Stimulated activated CD4-positive, alpha-beta T cell treated with anti-CD3 and anti-CD28 coated beads, Interleukin-4, amount 100 ng/mL, for 48 hours (primary cell): ENCODE measurements around the gene FEZ2.

Experiments
- DNase-seq, 2 donors: peaks; one replicate each; pipeline ENCODE4 v3.0.0-alpha.2; 2020; ENCODE audit warnings: low read depth in 2 of 2

The FEZ2 gene

DNA sequence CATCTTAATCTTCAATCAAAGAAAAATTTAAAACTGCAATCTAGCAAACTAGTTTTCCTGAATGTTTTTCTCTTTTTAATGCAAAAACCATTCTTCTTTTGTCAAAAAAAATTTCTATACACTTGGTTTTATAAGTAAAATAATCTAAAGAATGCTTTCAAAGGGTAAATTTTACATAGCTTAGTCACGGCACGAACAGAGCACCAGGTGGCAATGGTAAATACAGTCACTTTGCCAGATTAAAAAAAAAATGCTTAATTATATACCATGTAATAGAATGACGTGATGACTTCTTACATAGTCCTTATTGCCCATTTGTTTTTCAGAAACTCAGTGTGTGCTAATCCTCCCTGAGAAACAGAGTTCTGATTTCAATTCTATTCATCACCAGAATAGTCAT lies 10.4 kb downstream of the FEZ2 start:
- DNase-seq, result no peak

DNA sequence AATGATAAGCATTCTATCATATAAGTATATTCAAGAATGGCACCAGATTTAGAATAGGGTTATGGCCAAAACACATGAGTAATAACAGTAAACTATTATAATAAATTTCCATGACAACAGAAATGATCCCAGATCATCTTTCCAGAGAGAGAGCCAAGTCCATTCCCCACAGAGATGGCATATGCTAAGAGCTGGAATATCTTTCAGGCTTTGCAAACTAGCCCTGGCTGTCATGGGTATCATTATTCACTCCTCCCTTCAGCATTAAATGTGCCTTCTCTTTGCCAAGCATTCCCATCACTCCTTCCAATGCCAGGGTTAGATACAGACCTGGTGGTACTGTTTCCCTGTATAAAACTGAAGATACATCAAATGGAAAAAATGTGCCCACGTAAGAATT lies 10.9 kb downstream of the FEZ2 start:
- DNase-seq, result no peak

DNA sequence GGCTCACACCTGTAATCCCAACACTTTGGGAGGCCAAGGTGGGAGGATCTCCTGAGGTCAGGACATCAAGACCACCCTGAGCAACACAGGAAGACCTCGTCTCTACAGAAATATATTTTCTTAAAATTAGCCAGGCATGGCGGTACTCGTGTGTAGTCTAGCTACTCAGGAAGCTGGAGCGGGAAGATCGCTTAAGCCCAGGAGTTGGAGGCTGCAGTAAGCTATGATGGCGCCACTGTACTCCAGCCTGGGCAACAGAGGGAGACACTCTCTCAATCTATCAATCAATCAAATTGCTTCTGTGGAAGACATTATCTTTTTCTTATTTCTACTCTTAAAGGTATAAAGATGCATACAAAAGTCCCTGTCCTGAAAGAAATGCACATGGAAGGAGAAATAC lies 11.3 kb downstream of the FEZ2 start:
- no peak for DNase-seq

DNA sequence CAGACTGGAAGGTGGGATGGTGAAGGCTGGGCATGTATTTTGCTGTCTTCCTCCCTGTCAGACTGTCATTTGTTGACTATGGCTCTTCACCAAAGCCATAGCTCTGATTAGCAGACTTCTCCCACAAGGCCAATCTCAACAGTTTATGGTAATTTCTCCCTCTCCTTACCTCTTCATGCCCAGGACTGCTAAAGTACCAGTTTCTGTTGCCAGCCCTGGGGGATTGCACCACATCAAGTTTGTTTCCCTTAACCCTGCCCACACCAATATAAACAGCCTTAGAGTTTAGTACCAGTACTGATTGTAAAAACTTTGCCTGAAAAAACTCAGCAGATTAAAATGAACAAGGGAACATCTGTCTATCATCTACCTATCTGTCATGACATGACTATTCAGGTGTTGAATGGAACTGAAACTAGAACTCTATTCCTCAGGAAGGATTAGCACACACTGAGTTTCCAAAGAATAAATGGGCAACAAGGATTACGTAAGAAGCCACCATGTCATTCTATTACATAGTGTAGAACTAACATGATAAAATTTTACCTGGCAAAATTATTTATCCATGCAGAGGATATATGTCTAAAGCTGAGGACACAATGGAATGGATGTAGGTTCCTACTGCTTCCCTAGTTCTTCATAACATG lies 13.7 kb downstream of the FEZ2 start:
- no peak for DNase-seq

DNA sequence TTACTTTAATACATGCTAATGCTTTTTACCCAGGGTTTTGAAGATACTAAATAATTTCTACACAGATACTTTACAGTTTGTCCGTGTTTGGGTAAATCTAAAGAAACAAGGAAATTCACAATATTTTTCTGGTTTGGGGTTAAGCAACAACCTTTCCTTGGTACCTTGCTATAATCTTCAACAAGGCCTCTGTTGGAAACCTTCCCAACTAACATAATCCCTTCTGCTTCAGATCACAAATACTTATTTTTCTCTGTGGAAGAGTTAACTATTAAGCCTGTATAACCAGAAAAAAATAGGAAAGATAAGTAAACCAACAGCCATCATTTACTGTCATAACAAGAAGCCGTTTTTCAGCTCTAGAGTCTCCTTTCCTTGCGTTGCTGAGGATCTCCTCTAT lies 15.0 kb downstream of the FEZ2 start:
- DNase-seq, result no peak

DNA sequence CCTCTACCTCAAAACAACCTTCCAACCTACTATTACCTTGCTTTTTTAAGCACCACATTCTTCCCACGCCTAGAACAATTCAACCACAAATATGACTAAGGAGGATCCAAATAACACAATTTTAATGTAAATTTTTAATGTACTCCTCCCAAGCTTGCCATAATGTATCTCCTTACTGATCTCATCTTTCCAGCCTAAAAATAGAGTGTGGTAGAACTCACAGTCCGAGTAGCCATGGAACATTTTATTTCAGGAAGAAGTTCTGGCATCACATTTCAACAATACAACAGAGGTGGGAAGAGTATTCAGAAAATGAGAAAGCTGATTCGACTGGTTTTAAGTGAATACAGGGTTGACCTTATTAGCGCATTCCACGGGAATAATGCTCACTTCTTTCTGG lies 15.4 kb downstream of the FEZ2 start:
- DNase-seq, result no peak

DNA sequence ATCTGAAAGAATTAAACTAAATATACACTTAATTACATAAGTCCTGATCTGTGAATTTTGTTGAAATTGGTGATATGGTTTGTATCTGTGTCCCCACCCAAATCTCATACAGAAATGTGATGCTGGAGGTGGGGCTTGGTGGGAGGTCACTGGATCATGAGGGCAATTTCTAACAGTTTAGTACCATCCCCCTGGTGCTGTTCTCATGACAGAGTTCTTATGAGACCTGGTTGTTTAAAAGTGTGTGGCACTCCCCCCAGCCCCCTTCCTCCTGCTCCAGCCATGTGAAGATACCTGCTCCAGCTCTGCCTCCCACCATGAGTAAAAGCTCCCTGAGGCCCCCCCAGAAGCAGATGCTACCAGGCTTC lies 18.7 kb downstream of the FEZ2 start:
- DNase-seq, result no peak

DNA sequence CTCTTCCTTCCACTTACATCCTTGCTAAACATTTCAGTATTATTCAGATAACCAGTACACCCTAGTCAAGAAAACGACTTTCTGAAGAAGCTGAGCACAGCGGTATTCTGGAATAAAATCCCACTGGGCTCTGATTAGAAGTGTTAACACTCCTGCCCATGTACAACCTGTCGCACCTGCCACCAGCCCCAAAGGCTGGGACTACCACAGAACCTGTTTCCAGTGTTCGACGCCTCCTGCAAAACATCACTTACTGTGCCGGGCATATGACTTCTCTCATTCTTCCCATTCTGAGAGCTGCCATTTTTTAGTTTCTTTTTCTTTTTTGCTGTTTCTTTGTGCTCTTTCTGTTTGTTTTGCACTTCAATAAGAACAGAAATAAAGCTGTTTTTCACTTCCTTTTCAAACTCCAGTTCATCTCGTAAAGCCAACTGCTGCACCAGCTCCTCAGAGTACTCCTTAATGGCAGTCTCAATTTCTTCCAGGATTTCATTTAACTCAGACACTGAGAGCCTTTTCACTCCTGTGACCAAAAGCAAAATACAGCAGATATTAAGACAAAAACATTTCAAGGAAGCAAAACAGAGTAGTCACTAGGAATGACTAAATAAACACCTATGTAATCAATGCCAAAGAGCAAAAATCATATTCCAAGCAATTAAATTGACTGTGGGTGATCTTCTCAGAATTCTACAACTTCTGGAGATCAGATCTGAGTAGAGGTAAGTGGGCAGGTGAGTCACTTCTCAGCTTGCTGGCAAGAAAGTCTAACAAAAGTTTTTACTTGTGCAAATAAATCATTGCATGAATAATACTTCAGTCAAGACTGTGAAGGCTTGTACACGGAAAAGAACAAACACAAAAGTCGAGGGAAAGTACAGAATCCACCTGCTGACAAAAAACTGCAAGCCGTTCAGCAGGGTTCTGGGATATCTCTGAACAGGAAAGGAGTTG lies 19.3 kb downstream of the FEZ2 start:
- no peak for DNase-seq

DNA sequence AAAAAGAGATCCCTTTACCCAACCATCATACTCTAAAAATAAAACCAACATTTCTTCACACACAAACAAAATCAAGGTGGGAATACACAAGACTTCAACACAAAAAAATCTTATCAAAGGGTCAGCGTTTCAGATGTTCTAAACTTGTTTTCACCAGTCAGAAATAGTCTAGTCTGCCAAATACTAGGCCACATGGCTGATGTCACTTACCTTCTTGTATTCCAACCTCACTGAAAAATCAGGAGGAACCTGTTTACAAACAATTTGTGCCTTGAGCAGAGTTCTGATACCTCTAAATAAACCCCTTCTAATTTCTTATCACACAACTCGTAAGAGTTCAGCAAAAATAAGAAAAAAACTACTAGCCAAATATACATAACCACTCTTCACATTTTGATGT lies 20.1 kb downstream of the FEZ2 start:
- no peak for DNase-seq

DNA sequence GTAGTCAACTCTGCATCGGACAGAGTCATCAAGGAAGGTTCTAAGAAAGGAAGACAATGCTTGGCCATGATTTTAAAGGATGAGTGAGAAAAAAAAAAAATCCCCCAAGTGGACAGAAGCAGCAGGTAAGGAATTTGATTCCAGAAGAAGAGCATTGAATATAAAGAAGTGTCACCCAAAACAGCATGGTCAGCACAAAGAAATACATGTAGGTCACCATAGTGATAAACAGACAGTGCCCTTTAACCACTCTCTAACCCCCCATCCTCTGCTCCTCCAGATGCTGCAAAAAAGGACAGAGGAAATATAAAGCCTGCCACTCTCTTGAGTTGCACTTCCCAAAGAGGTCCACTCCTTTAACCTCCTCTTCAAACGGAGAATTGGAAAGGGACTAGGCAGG lies 23.4 kb downstream of the FEZ2 start:
- DNase-seq, result no peak

DNA sequence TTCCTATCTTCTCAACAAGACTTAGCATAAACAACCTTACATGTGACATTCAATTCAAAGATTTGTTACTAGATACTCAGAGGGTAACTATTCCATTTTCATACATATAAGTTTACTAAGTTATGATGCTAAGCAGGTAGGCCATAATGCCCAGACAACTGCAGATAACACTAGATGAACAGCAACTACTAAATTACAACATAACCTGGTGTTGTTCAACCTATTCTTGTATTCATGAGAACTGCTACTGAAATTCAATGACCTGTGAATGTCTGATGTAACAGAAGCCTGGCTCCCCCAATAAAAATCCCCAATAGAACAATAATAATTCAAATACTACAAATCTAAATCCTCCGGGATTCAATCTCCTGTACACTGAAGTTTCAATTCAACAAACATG lies 24.8 kb downstream of the FEZ2 start:
- DNase-seq, result no peak

DNA sequence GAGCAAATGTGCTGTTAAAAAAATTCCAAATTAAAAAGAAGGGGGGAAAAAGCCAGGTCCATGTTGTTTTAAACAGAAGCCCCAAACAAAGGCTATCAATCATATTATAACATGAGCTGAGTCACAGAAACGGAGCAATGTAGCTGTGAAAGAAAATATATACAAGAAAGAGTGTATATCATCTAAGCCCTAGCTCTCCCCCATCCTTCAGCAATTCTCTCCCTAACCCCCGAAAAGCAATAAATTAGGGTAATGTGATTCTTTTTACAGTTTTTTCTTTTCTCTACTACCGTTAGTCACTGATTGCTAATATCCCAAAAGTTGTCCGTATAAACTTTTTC lies 25.3 kb downstream of the FEZ2 start:
- no peak for DNase-seq

DNA sequence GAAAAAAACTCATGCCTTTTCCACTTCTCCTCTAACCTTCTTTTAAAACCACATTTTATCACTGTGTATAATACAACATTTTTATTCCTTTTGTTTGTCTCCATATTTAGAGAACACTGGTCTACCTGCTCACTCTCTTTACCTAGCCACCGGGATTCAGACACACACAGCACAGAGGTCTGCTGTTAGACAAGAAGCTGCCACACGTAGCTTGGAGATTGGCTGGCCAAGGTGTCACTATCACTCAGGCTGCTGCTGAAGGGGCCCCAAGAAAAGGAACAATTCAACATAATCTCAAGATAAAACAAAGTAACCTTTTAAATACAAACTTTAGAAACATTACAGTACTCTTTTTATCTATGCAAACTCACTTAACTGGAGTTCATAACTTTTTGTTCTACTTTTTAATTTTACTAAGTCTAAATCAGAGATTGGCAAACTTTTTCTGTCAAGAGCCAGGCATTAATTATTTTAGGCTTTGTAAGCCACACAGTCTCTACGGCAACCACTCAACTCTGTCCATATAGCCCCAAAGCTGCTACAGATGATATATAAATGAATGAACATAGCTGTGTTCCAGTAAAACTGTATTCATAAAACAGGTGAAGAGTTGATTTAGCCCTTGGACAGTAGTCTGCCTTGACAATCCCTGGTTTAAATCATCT lies 25.8 kb downstream of the FEZ2 start:
- no peak for DNase-seq

DNA sequence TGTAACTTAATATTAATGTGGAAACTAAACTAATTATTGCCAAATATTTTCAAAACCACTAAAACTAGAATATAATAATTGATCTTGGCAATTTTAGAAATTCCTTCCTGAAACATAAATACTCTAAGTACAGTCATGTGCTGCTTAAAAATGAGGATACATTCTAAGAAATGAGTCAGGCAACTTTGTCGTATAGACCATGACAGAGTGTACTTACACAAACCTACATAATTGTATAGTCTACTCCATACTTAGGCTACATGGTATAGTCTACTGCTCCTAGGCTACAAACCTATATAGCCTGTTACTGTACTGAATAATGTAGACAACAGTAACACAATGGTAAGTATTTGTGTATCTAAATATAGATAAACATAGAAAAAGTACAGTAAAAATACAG lies 27.6 kb downstream of the FEZ2 start:
- no peak for DNase-seq

DNA sequence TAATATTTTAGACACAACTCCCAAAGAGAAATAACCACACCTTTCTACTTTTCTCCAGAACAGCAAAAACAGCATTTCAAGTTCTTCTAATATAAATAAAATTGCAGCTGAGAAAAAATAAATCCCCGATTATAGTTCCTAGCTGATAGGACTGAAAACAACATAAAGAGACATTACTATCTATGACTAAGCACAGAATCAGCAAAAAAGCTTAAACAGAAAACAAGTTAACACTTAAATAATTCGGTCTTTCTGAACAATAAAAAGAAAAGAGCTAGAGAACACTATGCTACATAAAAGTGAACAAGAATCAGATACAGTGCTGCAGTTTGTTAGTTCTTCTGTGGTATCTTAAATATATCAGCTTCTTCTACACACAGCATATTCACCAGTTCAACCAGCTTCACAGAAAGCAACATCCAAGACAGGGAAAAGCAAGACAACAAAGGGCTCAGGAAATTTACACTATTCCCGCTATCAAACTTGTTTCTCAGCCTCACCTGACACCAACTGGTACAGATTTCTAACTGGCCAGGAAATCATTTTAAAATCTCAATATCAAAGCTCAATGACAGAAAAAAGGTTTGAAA lies 28.6 kb downstream of the FEZ2 start:
- DNase-seq, result no peak

DNA sequence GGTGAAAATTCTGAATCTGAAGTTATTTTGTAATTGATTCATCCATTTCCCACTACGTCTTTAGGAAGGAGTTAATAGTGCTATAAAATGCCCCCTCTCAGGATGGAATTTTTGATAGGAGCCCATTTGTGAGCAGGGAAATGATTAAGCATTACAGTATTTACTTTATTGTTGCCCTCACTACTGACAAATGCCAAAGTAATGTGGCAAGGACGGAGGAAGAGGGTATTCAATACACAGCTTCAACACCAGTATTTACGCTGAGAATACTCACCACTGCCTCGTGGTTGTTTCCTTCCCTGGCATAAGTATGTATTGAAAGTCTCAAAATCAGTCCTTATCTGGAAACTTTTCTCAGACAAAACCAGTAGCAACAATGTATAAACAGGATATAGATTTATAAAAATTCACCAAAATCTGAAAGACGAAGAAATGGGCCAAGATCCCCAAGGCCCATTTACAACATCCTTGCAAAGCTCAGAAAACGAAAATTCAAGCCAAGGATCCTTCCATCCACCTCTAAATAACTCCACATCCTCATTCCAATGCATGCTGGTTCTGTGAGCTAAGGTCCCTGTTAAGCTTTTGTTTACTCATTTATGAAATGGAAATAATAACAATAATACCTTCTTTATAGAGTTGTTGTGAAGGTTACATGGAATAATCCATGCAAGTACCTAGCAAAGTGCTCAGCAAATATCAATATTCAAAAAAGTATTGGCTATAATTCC lies 29.3 kb downstream of the FEZ2 start:
- DNase-seq, result no peak

DNA sequence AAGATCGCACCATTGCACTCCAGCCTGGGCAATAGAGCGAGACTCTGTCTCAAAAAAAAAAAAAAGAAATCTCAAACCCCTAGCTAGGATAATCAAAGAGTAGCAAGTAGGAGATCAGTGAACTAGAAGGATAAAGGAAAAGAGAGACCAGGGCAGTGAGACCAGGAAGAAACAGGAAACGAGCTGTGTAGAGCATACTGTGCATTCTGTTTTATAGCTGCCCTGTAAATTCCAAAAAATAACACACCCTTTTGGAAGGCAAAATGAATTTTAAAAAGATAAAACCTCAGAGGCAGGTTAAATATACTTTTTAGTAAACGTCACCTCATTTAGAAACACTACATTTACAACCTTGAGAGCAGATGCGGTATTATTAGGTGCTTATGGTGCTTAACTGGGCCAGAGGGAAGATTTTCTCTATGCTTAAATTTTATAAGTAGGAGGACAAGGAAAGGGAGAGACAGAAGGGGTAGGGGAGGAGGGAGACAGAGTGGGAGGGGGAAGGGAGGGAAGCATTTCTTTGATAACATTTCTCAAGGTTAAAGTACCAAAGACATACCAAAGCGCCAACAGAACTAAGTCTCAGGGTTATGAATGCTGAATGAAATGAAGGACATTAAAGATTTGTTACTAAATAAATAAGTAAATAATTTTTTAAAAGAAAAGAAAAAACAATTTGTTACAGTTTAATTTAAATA lies 30.1 kb downstream of the FEZ2 start:
- no peak for DNase-seq

DNA sequence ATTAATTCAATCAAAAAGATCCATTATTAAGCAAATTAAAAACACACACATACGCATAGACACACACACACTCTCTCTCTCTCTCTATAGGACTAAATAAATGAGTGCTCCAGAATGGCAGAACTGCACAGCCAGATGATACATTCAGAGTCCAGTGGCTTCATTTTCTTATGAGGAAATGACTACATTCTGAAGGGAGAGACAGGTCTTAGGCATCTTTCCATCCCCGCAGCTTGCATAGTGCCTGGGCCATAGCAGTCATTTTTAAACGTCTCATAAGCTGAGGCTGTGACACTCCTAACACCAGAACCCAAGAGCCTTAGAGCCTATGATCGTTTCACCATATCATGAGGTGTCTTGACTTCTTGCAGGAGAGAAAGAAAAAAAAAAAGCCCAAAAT lies 31.1 kb downstream of the FEZ2 start:
- no peak for DNase-seq

DNA sequence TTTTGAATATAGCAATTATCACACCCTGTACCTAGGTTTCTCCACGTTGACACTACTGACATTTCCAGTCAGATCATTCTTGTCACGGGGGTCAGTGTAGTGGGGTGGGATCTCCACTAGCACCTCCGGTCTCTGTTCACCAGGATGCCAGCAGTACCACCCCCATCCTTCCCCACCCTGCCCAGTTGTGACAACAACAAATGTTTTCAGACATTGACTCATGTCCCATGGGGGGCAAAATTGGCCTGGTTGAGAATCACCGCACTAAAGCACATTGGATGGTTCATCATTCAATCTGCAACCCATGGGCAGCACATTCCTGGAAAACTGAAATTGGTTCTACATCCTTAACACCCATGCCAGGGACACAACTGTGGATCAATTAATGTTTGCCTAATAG lies 32.3 kb downstream of the FEZ2 start:
- DNase-seq, result no peak

DNA sequence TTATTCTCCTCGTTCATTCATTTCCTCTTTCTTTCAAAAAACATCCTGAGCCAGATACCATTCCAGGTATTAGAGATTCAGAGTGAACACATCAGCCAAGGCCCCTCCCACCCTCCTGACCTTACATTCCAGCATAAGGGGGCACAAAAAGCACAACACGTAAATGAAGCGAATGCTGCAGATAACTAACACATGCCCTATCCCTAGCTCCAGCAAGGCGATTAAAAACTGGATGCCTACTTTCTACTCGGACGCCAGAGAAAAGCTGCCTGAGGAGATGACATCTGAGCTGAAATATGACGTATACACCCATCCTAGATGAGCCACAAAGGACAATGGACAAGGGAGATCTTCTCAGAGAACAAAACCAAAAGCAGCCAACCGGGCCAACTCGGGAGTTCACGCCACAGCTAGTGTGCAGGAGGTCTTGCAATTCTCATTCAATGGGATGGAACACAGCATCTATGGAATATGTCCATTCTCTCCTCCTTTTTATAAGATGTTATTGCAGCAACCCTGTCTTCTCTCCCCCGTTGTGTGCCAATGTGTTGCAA lies 33.5 kb downstream of the FEZ2 start:
- no peak for DNase-seq

DNA sequence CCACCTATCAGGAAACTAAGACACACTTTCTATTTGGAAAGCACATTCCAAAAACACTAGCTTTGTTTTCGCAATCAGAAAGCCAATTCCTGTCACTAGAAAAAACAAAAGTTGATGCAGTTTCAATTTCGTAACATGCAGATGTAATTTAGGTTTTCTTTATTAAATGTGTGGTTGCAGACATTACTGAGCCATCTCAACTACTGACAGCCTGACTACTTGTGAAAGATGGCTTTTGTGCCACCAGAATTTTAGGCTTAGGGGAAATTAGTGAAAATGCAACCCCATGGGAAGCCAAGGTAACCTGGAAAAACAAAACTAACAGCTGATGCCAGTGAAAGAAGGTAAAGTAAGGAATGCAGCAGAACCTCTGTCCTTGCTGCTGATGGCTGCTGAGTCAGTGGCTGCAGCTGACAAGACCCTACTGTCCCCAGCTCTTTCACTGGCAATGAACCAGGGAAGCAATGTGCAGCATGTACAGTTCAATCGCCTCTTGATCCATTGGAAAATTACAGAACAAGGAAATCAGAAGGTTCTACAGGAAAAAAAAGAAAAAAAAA lies 34.9 kb downstream of the FEZ2 start:
- DNase-seq, result no peak
